Astrocyte (in vitro differentiated cells and primary cell): Measurements from ENCODE around the gene FAU. TPM values are rescaled to one million over a fixed set of nuclear protein-coding genes. Genes with fewer than 3 reads are reported as not detected.

ENCODE experiments used
- DNase-seq: peaks from one replicate; pipeline ENCODE4 v3.0.0-alpha.2; 2010; ENCODE audit warnings: low read depth
- FAIRE-seq: peaks from 2 replicates; lab custom pipeline; 2011; peaks lifted over from hg19 to GRCh38; lab: Jason Lieb, UNC
- H2AFZ ChIP-seq: 2 replicates; pipeline ENCODE4 v1.6.0; 2012; ENCODE audit warnings: low read depth, low read length, inconsistent platforms
- H3K27ac ChIP-seq: 2 replicates; pipeline ENCODE4 v1.5.1; 2011; ENCODE audit warnings: low read depth, low read length, inconsistent platforms
- H3K27me3 ChIP-seq: 2 replicates; pipeline ENCODE4 v1.6.0; 2011; ENCODE audit warnings: low read length, inconsistent platforms; ENCODE audit not compliant: insufficient read depth
- H3K36me3 ChIP-seq: 2 replicates; pipeline ENCODE4 v1.5.1; 2011; ENCODE audit warnings: low read length, inconsistent platforms; ENCODE audit not compliant: insufficient read depth
- H3K4me1 ChIP-seq: 2 replicates; pipeline ENCODE4 v1.5.1; 2011; ENCODE audit warnings: low read length, inconsistent platforms; ENCODE audit not compliant: insufficient read depth
- H3K4me2 ChIP-seq: 2 replicates; pipeline ENCODE4 v1.6.0; 2012; ENCODE audit warnings: low read length, inconsistent platforms
- H3K4me3 ChIP-seq: 2 replicates; pipeline ENCODE4 v1.5.1; 2011; ENCODE audit warnings: low read depth, mild to moderate bottlenecking, low read length, inconsistent platforms; ENCODE audit not compliant: insufficient read depth
- H3K79me2 ChIP-seq: 2 replicates; pipeline ENCODE4 v1.6.0; 2012; ENCODE audit warnings: mild to moderate bottlenecking, low read length, inconsistent platforms; ENCODE audit not compliant: insufficient read depth
- H3K9ac ChIP-seq: 2 replicates; pipeline ENCODE4 v1.6.0; 2012; ENCODE audit warnings: mild to moderate bottlenecking, low read length, inconsistent platforms
- H3K9me3 ChIP-seq: 2 replicates; pipeline ENCODE4 v1.5.1; 2012; ENCODE audit warnings: low read depth, mild to moderate bottlenecking, low read length, inconsistent platforms; ENCODE audit not compliant: insufficient read depth
- H4K20me1 ChIP-seq: 2 replicates; pipeline ENCODE4 v1.6.0; 2012; ENCODE audit warnings: low read length, inconsistent platforms; ENCODE audit not compliant: insufficient read depth
- H3K27ac Mint-ChIP-seq: one replicate; pipeline ENCODE4 v1.8.0; 2021; ENCODE audit warnings: mild to moderate bottlenecking, mixed read lengths; ENCODE audit not compliant: unreplicated experiment
- H3K27me3 Mint-ChIP-seq: one replicate; pipeline ENCODE4 v1.8.0; 2021; ENCODE audit warnings: low read depth, mixed read lengths; ENCODE audit not compliant: unreplicated experiment
- H3K36me3 Mint-ChIP-seq: one replicate; pipeline ENCODE4 v1.8.0; 2021; ENCODE audit warnings: low read depth, mixed read lengths; ENCODE audit not compliant: unreplicated experiment
- H3K4me1 Mint-ChIP-seq: one replicate; pipeline ENCODE4 v1.8.0; 2021; ENCODE audit warnings: low read depth, mixed read lengths; ENCODE audit not compliant: unreplicated experiment
- H3K4me3 Mint-ChIP-seq: one replicate; pipeline ENCODE4 v1.8.0; 2021; ENCODE audit warnings: mild to moderate bottlenecking, moderate library complexity, mixed read lengths; ENCODE audit not compliant: unreplicated experiment
- H3K9me3 Mint-ChIP-seq: one replicate; pipeline ENCODE4 v1.8.0; 2021; ENCODE audit warnings: mild to moderate bottlenecking, mixed read lengths; ENCODE audit not compliant: unreplicated experiment
- CTCF ChIP-seq: IDR thresholded peaks from 2 replicates; pipeline ENCODE4 v1.5.1; 2011; ENCODE audit warnings: low read depth, mild to moderate bottlenecking, inconsistent platforms, low read length, moderate library complexity; ENCODE audit not compliant: insufficient read depth
- EZH2 ChIP-seq: IDR thresholded peaks from 2 replicates; pipeline ENCODE4 v1.6.1; 2012; ENCODE audit warnings: mild to moderate bottlenecking, low read length, inconsistent platforms; ENCODE audit not compliant: insufficient read depth
- total RNA-seq: library from RNA; stranded (reverse); gene quantifications from 2 replicates; pipeline ENCODE4 v1.2.1, GENCODE V29; 2021

Gene FAU
- total RNA-seq, 1 donor from 2014 or later, result 694 TPM

GRCh38 chr11:65160643-65161042 is 38.7 kb upstream of the FAU start:
- Mint-ChIP-seq H3K27ac (no peak overlapping the region), H3K27me3 (peaks cover 16% of the 10 kb centered on the region), H3K4me1 (no peaks in the 10 kb centered on the region), H3K36me3 (no peaks in the 10 kb centered on the region), H3K4me3 (no peak overlapping the region), H3K9me3 (no peaks in the 10 kb centered on the region)
- Histone ChIP-seq H3K27me3 (no peaks in the 10 kb centered on the region), H3K79me2 (no peaks in the 10 kb centered on the region), H3K9ac (no peak overlapping the region), H3K4me3 (no peak overlapping the region), H3K9me3 (no peaks in the 10 kb centered on the region), H3K27ac (no peak overlapping the region), H3K4me2 (no peak overlapping the region), H3K4me1 (no peaks in the 10 kb centered on the region), H4K20me1 (no peaks in the 10 kb centered on the region), H3K36me3 (no peaks in the 10 kb centered on the region), H2AFZ (no peak overlapping the region)
- DNase-seq, result no peak
- no peak for TF ChIP-seq EZH2
- no peak for TF ChIP-seq CTCF
- FAIRE-seq, result no peak

- Histone ChIP-seq H4K20me1 (no peaks in the 10 kb centered on the region), H3K9me3 (no peaks in the 10 kb centered on the region), H3K4me3 (no peak overlapping the region), H3K4me1 (no peaks in the 10 kb centered on the region), H3K9ac (no peak overlapping the region), H2AFZ (no peak overlapping the region), H3K27me3 (no peaks in the 10 kb centered on the region), H3K36me3 (no peaks in the 10 kb centered on the region), H3K27ac (no peak overlapping the region), H3K79me2 (no peaks in the 10 kb centered on the region), H3K4me2 (no peak overlapping the region)
- DNase-seq (no peak), FAIRE-seq (no peak)
- TF ChIP-seq CTCF, result no peak
- no peak for TF ChIP-seq EZH2
- Mint-ChIP-seq H3K4me3 (no peak overlapping the region), H3K36me3 (no peaks in the 10 kb centered on the region), H3K27ac (no peak overlapping the region), H3K9me3 (no peaks in the 10 kb centered on the region), H3K4me1 (no peaks in the 10 kb centered on the region), H3K27me3 (peaks cover 16% of the 10 kb centered on the region)
Measured at GRCh38 chr11:65159012-65159411, 37.1 kb upstream of the FAU start.

GRCh38 chr11:65157336-65157735 is 35.4 kb upstream of the FAU start:
- no peak for DNase-seq
- Histone ChIP-seq H3K4me1 (peaks cover 3% of the 10 kb centered on the region), H4K20me1 (no peaks in the 10 kb centered on the region), H3K9ac (no peak overlapping the region), H3K4me3 (no peak overlapping the region), H3K27ac (no peak overlapping the region), H3K27me3 (no peaks in the 10 kb centered on the region), H3K36me3 (no peaks in the 10 kb centered on the region), H2AFZ (no peak overlapping the region), H3K4me2 (no peak overlapping the region), H3K79me2 (no peaks in the 10 kb centered on the region), H3K9me3 (no peaks in the 10 kb centered on the region)
- Mint-ChIP-seq H3K27ac (no peak overlapping the region), H3K4me3 (no peak overlapping the region), H3K27me3 (peaks cover 16% of the 10 kb centered on the region), H3K9me3 (no peaks in the 10 kb centered on the region), H3K36me3 (no peaks in the 10 kb centered on the region), H3K4me1 (no peaks in the 10 kb centered on the region)
- no peak for TF ChIP-seq CTCF
- no peak for TF ChIP-seq EZH2
- FAIRE-seq, result no peak
